B cell (primary cell): ENCODE data around the gene CHRM2.

Source experiments
- EZH2 ChIP-seq: IDR thresholded peaks from 2 replicates; pipeline ENCODE4 v1.6.1; 2012; ENCODE audit warnings: borderline replicate concordance, low read depth, mild to moderate bottlenecking, moderate library complexity, low read length; ENCODE audit not compliant: insufficient read depth, poor library complexity, severe bottlenecking
- TF ChIP-seq, protein P1 (sequence below): fragments of 200-600 bp; IDR thresholded peaks from one replicate; pipeline ENCODE4 v1.8.0; 2022; ENCODE audit warnings: antibody characterized with exemption, mild to moderate bottlenecking

DNA sequence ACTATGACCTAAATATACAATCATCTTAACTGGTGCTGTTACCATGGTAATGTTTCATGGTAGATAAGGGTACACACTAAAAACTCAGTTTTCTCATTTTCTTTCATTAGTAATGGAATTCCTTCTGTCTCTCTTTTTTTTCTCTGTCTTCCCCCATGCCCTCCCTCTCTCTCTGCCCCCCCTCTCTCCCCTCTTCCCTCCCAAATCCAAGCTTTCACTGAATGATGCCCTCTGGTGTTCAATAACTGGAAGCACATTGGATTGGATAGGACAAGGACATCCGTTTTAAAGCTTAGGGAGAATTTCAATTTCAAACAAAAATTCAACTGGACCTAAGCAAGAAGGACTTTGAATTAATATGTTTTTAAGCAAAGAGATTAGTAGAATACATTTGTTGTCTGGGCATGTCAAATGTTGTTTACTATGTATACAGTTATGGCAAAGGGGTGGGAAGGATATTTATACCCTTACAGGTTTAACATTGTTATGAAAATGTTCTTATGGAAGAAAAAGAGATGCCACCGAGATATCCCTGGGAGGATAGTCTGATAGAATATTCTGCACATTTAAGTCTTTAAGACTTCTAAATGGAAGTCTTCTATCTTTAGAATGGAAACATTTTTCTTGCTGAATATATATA, 6.1 kb downstream of the CHRM2 start:
- TF ChIP-seq, protein P1, sequence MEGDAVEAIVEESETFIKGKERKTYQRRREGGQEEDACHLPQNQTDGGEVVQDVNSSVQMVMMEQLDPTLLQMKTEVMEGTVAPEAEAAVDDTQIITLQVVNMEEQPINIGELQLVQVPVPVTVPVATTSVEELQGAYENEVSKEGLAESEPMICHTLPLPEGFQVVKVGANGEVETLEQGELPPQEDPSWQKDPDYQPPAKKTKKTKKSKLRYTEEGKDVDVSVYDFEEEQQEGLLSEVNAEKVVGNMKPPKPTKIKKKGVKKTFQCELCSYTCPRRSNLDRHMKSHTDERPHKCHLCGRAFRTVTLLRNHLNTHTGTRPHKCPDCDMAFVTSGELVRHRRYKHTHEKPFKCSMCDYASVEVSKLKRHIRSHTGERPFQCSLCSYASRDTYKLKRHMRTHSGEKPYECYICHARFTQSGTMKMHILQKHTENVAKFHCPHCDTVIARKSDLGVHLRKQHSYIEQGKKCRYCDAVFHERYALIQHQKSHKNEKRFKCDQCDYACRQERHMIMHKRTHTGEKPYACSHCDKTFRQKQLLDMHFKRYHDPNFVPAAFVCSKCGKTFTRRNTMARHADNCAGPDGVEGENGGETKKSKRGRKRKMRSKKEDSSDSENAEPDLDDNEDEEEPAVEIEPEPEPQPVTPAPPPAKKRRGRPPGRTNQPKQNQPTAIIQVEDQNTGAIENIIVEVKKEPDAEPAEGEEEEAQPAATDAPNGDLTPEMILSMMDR, result no peak
- TF ChIP-seq EZH2, result no peak
